ENCODE data around the gene GMFB.

GMFB gene

DNA sequence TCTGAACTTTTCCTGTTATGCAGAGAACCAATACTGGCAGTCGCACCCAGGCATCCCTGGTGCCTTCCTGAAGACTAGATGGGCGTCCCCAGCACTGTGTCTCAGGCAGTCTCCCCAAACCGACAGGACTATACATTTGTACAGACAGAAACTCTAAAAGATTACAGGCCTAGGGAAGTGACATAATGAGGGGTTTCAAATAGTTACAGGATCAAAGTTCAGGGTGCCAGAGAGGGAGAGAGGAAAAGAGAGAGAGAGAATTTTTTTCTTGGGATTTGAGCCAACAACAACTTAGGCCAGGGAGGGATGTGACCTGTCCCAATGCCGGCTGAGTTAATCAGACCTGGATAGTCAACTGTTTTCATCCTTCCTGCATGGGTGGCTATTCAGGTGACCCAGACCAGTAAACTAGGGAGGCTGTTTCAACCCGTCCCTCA, 9.3 kb upstream of the GMFB start:
- H3K4me3 ChIP-seq (ENCODE audit: low read depth, low read length), result no peak overlapping the region
- TF ChIP-seq, protein P1, sequence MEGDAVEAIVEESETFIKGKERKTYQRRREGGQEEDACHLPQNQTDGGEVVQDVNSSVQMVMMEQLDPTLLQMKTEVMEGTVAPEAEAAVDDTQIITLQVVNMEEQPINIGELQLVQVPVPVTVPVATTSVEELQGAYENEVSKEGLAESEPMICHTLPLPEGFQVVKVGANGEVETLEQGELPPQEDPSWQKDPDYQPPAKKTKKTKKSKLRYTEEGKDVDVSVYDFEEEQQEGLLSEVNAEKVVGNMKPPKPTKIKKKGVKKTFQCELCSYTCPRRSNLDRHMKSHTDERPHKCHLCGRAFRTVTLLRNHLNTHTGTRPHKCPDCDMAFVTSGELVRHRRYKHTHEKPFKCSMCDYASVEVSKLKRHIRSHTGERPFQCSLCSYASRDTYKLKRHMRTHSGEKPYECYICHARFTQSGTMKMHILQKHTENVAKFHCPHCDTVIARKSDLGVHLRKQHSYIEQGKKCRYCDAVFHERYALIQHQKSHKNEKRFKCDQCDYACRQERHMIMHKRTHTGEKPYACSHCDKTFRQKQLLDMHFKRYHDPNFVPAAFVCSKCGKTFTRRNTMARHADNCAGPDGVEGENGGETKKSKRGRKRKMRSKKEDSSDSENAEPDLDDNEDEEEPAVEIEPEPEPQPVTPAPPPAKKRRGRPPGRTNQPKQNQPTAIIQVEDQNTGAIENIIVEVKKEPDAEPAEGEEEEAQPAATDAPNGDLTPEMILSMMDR (conservative IDR thresholded peaks at IDR 0.05; ENCODE audit: low read depth, low read length), result no peak
- no peak for DNase-seq (ENCODE audit: low read depth)

DNA sequence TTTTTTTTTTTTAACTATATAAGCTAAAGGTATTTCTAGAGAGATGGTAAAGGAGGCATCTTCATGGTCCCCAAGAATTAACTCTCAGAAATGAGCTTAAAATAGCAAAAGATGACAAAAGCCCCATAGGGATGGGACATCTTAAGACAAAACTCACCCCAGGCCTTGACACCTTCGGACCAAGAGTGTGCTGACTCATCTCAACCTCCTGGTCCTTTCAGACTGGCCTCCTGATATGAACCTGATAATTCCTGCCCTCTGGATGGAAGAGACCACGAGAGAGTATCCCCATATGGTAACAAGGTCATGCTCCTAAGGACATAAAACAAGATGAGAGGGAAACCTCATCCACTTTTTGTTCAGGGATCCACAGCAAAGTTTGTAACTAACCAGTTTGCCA, 8.4 kb upstream of the GMFB start:
- TF ChIP-seq, protein P1 (conservative IDR thresholded peaks at IDR 0.05; ENCODE audit: low read depth, low read length), result no peak

DNA sequence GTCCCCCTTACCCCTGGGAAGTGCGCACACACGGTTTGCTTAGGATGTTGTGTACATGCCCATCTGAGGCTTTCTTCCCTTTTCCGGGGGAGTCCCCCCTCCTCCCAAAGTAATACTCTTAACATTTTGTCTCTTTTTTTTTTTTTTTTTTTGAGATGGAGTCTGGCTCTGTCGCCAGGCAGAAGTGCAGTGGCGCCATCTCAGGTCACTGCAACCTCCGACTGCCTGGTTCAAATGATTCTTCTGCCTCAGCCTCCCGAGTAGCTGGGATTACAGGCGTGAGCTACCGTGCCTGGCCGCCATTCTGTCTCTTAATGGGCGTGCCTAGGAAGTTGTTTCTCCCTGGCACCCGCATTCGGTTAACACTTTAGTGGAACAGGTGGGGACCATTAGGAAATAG, 4.5 kb upstream of the GMFB start:
- H3K4me3 ChIP-seq (ENCODE audit: low read depth, low read length), result no peak overlapping the region
- TF ChIP-seq, protein P1 (conservative IDR thresholded peaks at IDR 0.05; ENCODE audit: low read depth, low read length), result no peak
- DNase-seq (ENCODE audit: low read depth), result no peak

More for the DNA sequence above, 8.4 kb upstream of the GMFB start:
- H3K4me3 ChIP-seq (ENCODE audit: low read depth, low read length), result no peak overlapping the region
- no peak for DNase-seq (ENCODE audit: low read depth)

DNA sequence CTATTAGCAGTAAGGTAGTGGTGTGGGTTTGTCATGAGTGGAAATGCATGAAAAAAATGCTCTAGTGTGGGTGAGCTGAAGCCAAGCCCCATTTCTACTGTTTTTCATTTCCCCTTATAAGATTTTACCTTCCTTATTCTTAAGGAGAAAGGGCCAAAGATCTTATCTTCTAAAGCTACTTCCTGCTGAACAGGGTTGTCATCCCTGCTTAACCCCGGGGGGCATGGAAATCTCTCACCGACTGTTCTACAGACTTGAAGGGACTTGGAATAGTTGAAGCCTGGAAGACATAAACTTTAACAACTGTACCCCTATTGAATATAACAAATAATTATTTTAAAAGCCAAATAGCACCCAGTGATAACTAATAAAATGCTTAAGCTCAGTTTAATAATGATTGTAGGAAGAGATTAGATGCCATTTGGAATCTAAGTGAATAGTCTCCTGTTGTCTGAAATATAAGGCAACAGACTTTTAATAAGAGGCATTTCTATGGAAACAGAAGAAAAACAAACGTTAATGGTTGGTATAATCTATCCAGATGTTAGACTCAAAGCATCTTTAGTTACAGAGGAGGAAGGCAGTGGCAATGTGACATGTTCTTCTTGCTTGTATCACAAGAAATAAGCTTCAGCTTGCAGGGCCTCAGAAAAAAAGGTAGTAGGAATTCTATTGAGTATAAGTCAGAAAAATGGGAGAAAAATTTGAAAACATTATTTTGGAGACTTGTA, 1.8 kb upstream of the GMFB start:
- H3K4me3 ChIP-seq (ENCODE audit: low read depth, low read length), result no peak overlapping the region
- TF ChIP-seq, protein P1 (conservative IDR thresholded peaks at IDR 0.05; ENCODE audit: low read depth, low read length), result no peak
- DNase-seq (ENCODE audit: low read depth), result no peak

DNA sequence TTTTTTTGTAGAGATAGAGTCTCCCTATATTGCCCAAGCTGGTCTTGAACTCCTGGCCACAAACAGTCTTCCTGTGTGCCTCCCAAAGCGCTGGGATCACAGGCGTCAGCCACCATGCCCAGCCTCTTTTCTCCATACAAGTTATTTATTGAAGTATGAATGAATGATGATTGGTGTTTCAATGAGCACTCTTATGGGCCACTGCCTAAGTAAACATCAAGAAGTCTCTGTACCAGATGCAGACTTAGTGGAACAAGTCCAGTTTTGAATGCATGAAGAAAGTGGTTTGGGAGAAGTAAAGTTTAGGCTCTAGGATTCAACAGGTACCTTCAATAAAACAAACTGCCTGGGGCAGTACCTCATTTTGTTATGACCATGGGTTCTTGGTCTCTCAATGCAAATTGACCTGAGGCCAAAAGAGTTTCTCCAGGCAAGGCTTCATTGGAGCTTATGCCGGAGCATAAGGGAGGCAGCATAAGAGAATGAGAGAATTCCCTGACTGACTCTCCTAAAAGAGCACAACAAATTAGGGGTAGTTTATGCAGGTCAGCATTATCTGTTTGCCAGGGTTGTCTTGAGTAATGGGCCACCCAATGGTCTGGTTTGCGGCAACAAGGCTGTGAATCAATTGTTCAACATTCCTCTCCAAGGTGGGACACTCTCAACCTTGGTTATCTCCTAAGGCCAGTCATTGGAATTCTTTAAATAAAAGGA, 1.1 kb upstream of the GMFB start:
- TF ChIP-seq, protein P1 (conservative IDR thresholded peaks at IDR 0.05; ENCODE audit: low read depth, low read length), result no peak
- DNase-seq (ENCODE audit: low read depth), result no peak
- H3K4me3 ChIP-seq (ENCODE audit: low read depth, low read length), result no peak overlapping the region

DNA sequence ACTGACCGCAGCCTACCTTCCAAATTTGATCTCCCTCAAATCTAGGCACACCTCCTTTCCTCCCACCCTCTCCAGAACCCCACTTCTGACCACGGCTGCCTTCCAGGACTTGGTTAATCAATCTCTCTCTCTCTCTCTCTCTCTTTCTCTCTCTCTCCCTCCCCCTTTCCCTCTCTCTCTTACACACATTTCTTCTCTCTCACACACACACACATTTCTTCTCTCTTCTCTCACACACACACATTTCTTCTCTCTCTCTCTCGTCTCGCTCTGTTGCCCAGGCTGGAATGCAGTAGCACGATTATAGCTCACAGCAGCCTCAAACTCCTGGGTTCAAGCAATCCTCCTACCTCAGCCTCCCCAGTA, 521 bp upstream of the GMFB start:
- TF ChIP-seq, protein P1 (conservative IDR thresholded peaks at IDR 0.05; ENCODE audit: low read depth, low read length), result no peak
- no peak for DNase-seq (ENCODE audit: low read depth)
- H3K4me3 ChIP-seq (ENCODE audit: low read depth, low read length), result peak overlapping the region; percentile 92

DNA sequence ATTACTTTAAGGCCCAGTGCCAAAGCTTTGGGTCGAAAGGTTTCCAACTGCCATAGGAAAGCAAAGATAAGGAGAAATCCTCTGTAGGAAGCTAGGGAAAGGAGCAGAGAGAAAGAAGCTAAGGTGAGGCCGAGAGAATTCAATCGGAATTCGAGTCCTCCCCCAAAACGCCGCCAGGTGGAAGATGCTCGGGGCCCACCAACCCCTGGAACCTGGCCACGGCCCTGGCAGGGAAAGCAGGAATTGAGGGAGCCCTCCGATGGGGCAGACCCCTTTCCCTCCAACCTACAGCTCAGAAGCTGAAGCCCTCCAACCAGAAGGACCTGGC, 498 bp downstream of the GMFB start:
- peak overlapping the region; percentile 92 for H3K4me3 ChIP-seq (ENCODE audit: low read depth, low read length)
- TF ChIP-seq, protein P1 (conservative IDR thresholded peaks at IDR 0.05; ENCODE audit: low read depth, low read length), result peak; percentile 28
- DNase-seq (ENCODE audit: low read depth), result no peak

Measured in choroid plexus epithelial cell (primary cell).